NCI-H128 (cell line): Measurements from ENCODE around the gene GALR3.

Experiments used
- DNase-seq: peaks from one replicate; lab custom pipeline; 2025; ENCODE audit not compliant: unreplicated experiment; lab: John Stamatoyannopoulos, UW

Gene GALR3

GRCh38 chr22:37855462-37855861 lies 32.3 kb downstream of the GALR3 start:
- no peak for DNase-seq

GRCh38 chr22:37860796-37861421 lies 37.7 kb downstream of the GALR3 start:
- no peak for DNase-seq

GRCh38 chr22:37862570-37863325 lies 39.6 kb downstream of the GALR3 start:
- DNase-seq = no peak

GRCh38 chr22:37865510-37865909 lies 42.3 kb downstream of the GALR3 start:
- DNase-seq = no peak

GRCh38 chr22:37870273-37870672 lies 47.1 kb downstream of the GALR3 start:
- no peak for DNase-seq
